Measurements from ENCODE around the gene SIGLEC12. TPM values are rescaled to one million over a fixed set of nuclear protein-coding genes. Genes with fewer than 3 reads are reported as not detected.

The SIGLEC12 gene
- total RNA-seq, 1 experiment from 2014 or later: not detected

GRCh38 chr19:51479531-51480331 is 21.9 kb downstream of the SIGLEC12 start:
- Histone ChIP-seq H3K27ac (ENCODE audit: low read depth, low read length, poor library complexity, severe bottlenecking) (no peak overlapping the region), H3K4me3 (ENCODE audit: low read depth, low read length, poor library complexity, severe bottlenecking) (no peak overlapping the region), H3K4me1 (ENCODE audit: insufficient read depth, low read length, poor library complexity, severe bottlenecking) (no peaks in the 10 kb centered on the region), H3K9me3 (ENCODE audit: low read depth, low read length, poor library complexity, severe bottlenecking) (no peaks in the 10 kb centered on the region), H3K27me3 (replicated peaks; ENCODE audit: insufficient read depth, low read depth, low read length, poor library complexity) (peaks cover 40% of the 10 kb centered on the region), H3K36me3 (ENCODE audit: insufficient read depth, low read length, poor library complexity, severe bottlenecking) (no peaks in the 10 kb centered on the region)
- no TSS peak for BruUV-seq (replicated peaks)
- POLR2A ChIA-PET (ENCODE audit: low non-redundant PET): no interaction called here
- no peak for DNase-seq (ENCODE audit: low spot score)
- CTCF ChIA-PET: no interaction called here
- intact Hi-C loops (cut with micrococcal nuclease; ENCODE audit: unreplicated experiment): loop anchor here (10.0 kb wide), 1 partner anchor 325 kb away; no protein-coding TSS in a partner anchor
- no peak for TF ChIP-seq EZH2 (IDR thresholded peaks at IDR 0.05; ENCODE audit: borderline replicate concordance, low read depth, low read length, poor library complexity, severe bottlenecking)
- TF ChIP-seq, protein P1, sequence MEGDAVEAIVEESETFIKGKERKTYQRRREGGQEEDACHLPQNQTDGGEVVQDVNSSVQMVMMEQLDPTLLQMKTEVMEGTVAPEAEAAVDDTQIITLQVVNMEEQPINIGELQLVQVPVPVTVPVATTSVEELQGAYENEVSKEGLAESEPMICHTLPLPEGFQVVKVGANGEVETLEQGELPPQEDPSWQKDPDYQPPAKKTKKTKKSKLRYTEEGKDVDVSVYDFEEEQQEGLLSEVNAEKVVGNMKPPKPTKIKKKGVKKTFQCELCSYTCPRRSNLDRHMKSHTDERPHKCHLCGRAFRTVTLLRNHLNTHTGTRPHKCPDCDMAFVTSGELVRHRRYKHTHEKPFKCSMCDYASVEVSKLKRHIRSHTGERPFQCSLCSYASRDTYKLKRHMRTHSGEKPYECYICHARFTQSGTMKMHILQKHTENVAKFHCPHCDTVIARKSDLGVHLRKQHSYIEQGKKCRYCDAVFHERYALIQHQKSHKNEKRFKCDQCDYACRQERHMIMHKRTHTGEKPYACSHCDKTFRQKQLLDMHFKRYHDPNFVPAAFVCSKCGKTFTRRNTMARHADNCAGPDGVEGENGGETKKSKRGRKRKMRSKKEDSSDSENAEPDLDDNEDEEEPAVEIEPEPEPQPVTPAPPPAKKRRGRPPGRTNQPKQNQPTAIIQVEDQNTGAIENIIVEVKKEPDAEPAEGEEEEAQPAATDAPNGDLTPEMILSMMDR (conservative IDR thresholded peaks at IDR 0.05; ENCODE audit: low read depth, low read length): no peak

DNA sequence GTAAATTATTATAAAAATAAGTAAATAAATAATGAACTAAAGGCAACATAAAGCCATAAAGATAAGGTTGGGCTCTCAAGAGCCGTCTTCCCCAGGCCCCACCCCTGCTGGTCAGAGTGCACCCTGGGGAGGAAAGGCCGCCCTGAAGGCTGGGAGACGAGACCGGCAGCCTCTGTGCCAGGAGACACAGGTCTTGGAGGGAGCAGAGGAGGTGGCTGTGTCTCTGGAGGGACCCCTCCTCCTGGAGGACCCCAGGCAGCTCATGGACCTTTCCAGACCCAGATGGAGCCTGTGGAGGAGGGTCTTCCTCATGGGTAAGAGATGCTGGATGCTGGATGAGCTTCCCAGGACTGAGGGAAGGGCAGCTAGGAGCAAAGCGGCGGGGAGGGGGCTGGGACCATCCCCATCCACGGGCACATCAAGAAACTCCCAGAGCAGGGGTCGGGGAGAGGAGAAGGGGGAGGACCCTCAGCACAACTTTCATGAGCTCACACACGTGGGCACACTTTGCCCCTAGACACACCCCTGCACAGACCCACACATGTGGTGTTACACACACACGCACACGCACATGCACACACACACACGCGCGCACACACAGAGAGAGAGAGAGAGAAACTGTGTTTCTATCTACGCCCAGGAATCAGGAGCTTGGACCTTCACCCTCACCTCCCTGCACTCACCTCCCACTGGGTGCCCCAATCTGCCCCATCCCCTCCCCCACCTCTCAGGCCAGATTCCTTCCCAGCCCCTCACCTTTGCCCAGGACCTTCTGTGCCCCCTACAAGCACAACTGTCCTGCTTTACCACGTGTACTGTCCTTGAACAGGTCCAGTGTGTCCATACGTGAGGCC is 23.0 kb downstream of the SIGLEC12 start, which contains the start of gene CEACAM18:
CEACAM18 (plus strand) TSS at position 159 of the 854 bp plus-strand sequence.
- intact Hi-C loops (cut with micrococcal nuclease; ENCODE audit: unreplicated experiment): loop anchor here (10.0 kb wide), 1 partner anchor 326 kb away; no protein-coding TSS in a partner anchor
- ChIA-PET CTCF (no interaction called here), POLR2A (ENCODE audit: low non-redundant PET) (no interaction called here)
- H3K9me3 ChIP-seq (ENCODE audit: low read depth, low read length, poor library complexity, severe bottlenecking): no peaks in the 10 kb centered on the region
- no peaks in the 10 kb centered on the region for H3K4me1 ChIP-seq (ENCODE audit: insufficient read depth, low read length, poor library complexity, severe bottlenecking)
- H3K4me3 ChIP-seq (ENCODE audit: low read depth, low read length, poor library complexity, severe bottlenecking): no peak within 1 kb of the TSS
- H3K27ac ChIP-seq (ENCODE audit: low read depth, low read length, poor library complexity, severe bottlenecking): no peak within 1 kb of the TSS
- TF ChIP-seq EZH2 (IDR thresholded peaks at IDR 0.05; ENCODE audit: borderline replicate concordance, low read depth, low read length, poor library complexity, severe bottlenecking): no peak
- TF ChIP-seq, protein P1 (conservative IDR thresholded peaks at IDR 0.05; ENCODE audit: low read depth, low read length): no peak
- peaks cover 47% of the 10 kb centered on the region for H3K27me3 ChIP-seq (replicated peaks; ENCODE audit: insufficient read depth, low read depth, low read length, poor library complexity)
- no peak for DNase-seq (ENCODE audit: low spot score)
- no peaks in the 10 kb centered on the region for H3K36me3 ChIP-seq (ENCODE audit: insufficient read depth, low read length, poor library complexity, severe bottlenecking)
- BruUV-seq (replicated peaks): no TSS peak

GRCh38 chr19:51477344-51477743 is 24.3 kb downstream of the SIGLEC12 start:
- ChIA-PET CTCF (interaction anchor here (1.1 kb wide), 1 partner anchor 179 kb away, joined by 3 read pairs; no protein-coding TSS in a partner anchor), POLR2A (ENCODE audit: low non-redundant PET) (no interaction called here)
- H3K27ac ChIP-seq (ENCODE audit: low read depth, low read length, poor library complexity, severe bottlenecking): no peak overlapping the region
- H3K27me3 ChIP-seq (replicated peaks; ENCODE audit: insufficient read depth, low read depth, low read length, poor library complexity): peaks cover 51% of the 10 kb centered on the region
- DNase-seq (ENCODE audit: low spot score): no peak
- H3K9me3 ChIP-seq (ENCODE audit: low read depth, low read length, poor library complexity, severe bottlenecking): no peaks in the 10 kb centered on the region
- BruUV-seq (replicated peaks): no TSS peak
- intact Hi-C loops (cut with micrococcal nuclease; ENCODE audit: unreplicated experiment): loop anchor here (10.0 kb wide), 1 partner anchor 327 kb away; no protein-coding TSS in a partner anchor
- H3K4me1 ChIP-seq (ENCODE audit: insufficient read depth, low read length, poor library complexity, severe bottlenecking): no peaks in the 10 kb centered on the region
- H3K4me3 ChIP-seq (ENCODE audit: low read depth, low read length, poor library complexity, severe bottlenecking): no peak overlapping the region
- TF ChIP-seq, protein P1 (conservative IDR thresholded peaks at IDR 0.05; ENCODE audit: low read depth, low read length): no peak
- no peak for TF ChIP-seq EZH2 (IDR thresholded peaks at IDR 0.05; ENCODE audit: borderline replicate concordance, low read depth, low read length, poor library complexity, severe bottlenecking)
- H3K36me3 ChIP-seq (ENCODE audit: insufficient read depth, low read length, poor library complexity, severe bottlenecking): no peaks in the 10 kb centered on the region
